Suprapubic skin (tissue), 4 donors: ENCODE data around the gene PAX4.

Source experiments
- POLR2A ChIP-seq, 2 donors: fragments of 450-650 bp; IDR thresholded peaks; one replicate each; pipeline ENCODE4 v1.6.1; 2017; ENCODE audit warnings: antibody characterized with exemption in 2 of 2, mild to moderate bottlenecking in 2 of 2, moderate library complexity in 2 of 2
- POLR2AphosphoS5 ChIP-seq, 3 donors: sonication (generic); formaldehyde crosslinking; IDR thresholded peaks; one replicate each; pipeline ENCODE4 v1.6.1; 2017; ENCODE audit warnings: antibody characterized with exemption in 3 of 3
- TF ChIP-seq, protein P1 (sequence below), 2 donors: fragments of 200-600 bp in 1 of 2; fragments of 450-650 bp in 1 of 2; sonication (generic) in 1 of 2; IDR thresholded peaks; one replicate each; pipeline ENCODE4 v1.5.1; 2016 to 2019; ENCODE audit warnings: antibody characterized with exemption in 2 of 2, mild to moderate bottlenecking in 1 of 2, moderate library complexity in 1 of 2

DNA sequence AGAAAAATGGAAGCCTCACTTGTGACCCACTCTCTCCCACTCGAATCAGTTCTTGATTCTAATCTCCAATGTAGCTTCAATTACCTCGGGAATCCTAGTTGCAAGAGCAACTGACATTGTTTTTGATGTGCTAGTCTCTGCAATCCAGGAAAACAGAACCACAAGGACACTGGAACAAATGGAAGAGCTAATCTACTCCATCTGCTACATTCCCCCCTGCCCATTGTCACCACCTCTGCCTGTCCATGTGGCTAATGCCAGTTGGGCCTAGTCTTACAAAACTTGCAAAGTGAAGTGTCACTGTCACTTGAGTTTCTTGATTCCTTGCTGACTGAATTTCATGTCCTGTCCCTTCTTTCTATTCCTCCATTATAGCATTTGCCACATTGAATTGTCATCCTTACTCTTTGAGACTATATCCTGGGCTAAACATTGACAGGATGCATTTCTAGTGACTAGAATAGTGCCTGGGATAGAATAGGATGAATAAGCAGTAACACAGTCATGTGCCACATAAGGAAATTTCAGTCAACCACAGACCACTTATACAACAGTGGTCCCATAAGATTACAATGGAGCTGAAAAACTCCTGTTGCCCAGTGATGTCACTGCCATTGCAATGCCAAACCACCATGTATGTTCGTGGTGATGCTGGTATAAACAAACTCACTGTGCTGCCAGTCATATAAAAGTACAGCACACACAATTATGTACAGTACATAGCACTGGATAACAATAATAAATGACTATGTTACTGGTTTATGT is 46.0 kb downstream of the PAX4 start:
- TF ChIP-seq, protein P1, sequence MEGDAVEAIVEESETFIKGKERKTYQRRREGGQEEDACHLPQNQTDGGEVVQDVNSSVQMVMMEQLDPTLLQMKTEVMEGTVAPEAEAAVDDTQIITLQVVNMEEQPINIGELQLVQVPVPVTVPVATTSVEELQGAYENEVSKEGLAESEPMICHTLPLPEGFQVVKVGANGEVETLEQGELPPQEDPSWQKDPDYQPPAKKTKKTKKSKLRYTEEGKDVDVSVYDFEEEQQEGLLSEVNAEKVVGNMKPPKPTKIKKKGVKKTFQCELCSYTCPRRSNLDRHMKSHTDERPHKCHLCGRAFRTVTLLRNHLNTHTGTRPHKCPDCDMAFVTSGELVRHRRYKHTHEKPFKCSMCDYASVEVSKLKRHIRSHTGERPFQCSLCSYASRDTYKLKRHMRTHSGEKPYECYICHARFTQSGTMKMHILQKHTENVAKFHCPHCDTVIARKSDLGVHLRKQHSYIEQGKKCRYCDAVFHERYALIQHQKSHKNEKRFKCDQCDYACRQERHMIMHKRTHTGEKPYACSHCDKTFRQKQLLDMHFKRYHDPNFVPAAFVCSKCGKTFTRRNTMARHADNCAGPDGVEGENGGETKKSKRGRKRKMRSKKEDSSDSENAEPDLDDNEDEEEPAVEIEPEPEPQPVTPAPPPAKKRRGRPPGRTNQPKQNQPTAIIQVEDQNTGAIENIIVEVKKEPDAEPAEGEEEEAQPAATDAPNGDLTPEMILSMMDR (IDR thresholded peaks at IDR 0.05): no peak
- TF ChIP-seq POLR2A (IDR thresholded peaks at IDR 0.05) (no peak), POLR2AphosphoS5 (IDR thresholded peaks at IDR 0.05) (no peak)
